Activated T-helper 1 cell treated with anti-CD3 and anti-CD28 coated beads, Interleukin-12 subunit alpha, Interleukin-12 subunit beta, Interleukin-2, Interleukin-4 antibody, amounts not matched to agents 30 ng/mL and 10 ng/mL and 1 ng/mL, durations not matched to agents 14 hours and 24 hours and 36 hours (primary cell): Measurements from ENCODE around the gene CEBPZOS. TPM values are rescaled to one million over a fixed set of nuclear protein-coding genes. Genes with fewer than 3 reads are reported as not detected.

Experiments used
- DNase-seq: peaks from one replicate; pipeline ENCODE4 v3.0.0; 2021; ENCODE audit warnings: low spot score
- H3K27ac Mint-ChIP-seq: one replicate; pipeline ENCODE4 v1.8.0; 2021; ENCODE audit warnings: mild to moderate bottlenecking, mixed read lengths
- H3K27me3 Mint-ChIP-seq: one replicate; pipeline ENCODE4 v1.8.0; 2022; ENCODE audit warnings: mild to moderate bottlenecking, moderate library complexity, mixed read lengths; ENCODE audit not compliant: insufficient read depth
- H3K36me3 Mint-ChIP-seq: one replicate; pipeline ENCODE4 v1.8.0; 2021; ENCODE audit warnings: low read depth, mixed read lengths
- H3K4me1 Mint-ChIP-seq: one replicate; pipeline ENCODE4 v1.8.0; 2021; ENCODE audit warnings: low read depth, mixed read lengths
- H3K4me3 Mint-ChIP-seq: one replicate; pipeline ENCODE4 v1.8.0; 2021; ENCODE audit warnings: mild to moderate bottlenecking, moderate library complexity, mixed read lengths
- H3K9me3 Mint-ChIP-seq: one replicate; pipeline ENCODE4 v1.8.0; 2021; ENCODE audit warnings: mixed read lengths
- intact Hi-C: fragments of 100-400 bp; cut with micrococcal nuclease; formaldehyde crosslinking; loops from one replicate; pipeline ENCODE4 v1.15.1; 2024
- total RNA-seq: library from RNA; stranded (reverse); gene quantifications from 2 replicates; pipeline ENCODE4 v1.2.3, GENCODE V29; 2022

CEBPZOS gene
- total RNA-seq, result 39.5 and 45.3 TPM in 2 replicates

DNA sequence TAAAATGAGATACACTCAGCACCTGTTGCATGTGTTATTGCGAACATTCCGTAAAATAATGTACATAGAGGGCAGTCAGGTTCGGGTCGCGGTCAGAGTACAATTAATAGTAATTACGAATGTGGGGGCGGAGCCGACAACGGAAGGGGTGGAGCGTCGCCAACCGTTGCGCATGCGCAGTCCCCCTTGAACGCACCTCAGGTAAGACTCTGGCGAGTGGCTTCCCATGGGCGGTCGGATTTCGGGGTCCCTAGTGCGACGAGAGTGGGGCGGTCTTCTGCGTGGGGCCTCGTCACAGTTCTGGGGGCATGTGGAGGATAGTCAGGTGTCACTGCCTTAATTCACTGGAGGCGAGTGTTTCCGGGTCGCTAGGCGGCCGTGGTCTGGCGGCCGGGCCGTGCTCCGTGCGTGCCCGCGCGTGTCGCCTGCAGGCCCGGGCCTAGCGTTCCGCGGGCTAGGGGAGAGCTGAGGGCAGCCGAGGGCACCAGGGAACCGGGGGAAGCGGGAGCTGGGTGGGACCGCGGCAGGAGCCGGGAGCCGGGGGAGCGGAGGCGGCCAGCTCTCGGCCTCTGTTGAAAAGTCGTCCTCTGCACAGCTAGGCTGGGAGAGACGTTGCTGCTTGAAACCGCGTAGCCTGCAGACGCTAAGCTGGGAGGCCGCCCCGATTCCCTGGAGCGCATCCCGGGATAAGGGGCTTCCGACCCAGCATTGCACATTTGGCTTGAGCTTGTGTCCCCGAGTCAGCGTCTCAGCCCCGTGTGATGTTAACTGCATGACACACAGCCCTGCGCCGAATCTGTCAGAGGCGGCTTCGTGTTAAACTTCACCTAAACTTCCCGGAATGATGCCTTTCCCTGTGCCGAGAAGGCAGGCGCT lies at the start of gene CEBPZOS:
Gene CEBPZOS, plus strand, starts transcription at position 177 of the 876 bp plus-strand sequence. CDS start 3,209 bp downstream, outside the sequence.
- H3K36me3 Mint-ChIP-seq, result peaks cover 29% of the 10 kb centered on the region
- H3K4me3 Mint-ChIP-seq, result peak within 1 kb of the TSS; percentile 99
- H3K4me1 Mint-ChIP-seq, result peaks cover 41% of the 10 kb centered on the region

DNA sequence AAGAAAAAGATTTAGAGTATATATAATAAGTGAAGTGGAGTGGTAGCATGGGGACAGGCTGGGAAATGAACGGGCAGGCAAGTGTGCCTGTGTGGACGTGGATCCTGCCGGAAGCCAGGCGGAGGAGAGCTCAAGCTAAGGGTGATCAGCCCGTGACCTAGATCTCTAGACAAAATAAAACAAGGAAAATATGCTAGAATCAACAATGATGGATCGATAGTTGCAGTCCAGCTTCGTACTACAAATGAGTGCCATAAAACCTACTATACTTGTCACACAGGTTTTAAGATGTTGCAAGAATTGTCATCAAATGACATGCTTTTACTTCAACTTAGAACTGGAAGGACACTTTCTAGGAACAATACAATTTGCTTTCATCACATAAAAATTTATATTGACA lies 48.0 kb upstream of the CEBPZOS start:
- peaks cover 48% of the 10 kb centered on the region for H3K36me3 Mint-ChIP-seq
- H3K27ac Mint-ChIP-seq, result no peak overlapping the region

More for the DNA sequence above, at the start of gene CEBPZOS:
- intact Hi-C loops, result loop anchor here (1.0 to 2.0 kb wide), 3 partner anchors 35 to 112 kb away; partner anchors contain the start of genes CEBPZ, EIF2AK2, GPATCH11 and HEATR5B
- H3K27me3 Mint-ChIP-seq, result no peaks in the 10 kb centered on the region
- peak; percentile 80 for DNase-seq
- peak within 1 kb of the TSS; percentile 100 for H3K27ac Mint-ChIP-seq
- no peaks in the 10 kb centered on the region for H3K9me3 Mint-ChIP-seq

DNA sequence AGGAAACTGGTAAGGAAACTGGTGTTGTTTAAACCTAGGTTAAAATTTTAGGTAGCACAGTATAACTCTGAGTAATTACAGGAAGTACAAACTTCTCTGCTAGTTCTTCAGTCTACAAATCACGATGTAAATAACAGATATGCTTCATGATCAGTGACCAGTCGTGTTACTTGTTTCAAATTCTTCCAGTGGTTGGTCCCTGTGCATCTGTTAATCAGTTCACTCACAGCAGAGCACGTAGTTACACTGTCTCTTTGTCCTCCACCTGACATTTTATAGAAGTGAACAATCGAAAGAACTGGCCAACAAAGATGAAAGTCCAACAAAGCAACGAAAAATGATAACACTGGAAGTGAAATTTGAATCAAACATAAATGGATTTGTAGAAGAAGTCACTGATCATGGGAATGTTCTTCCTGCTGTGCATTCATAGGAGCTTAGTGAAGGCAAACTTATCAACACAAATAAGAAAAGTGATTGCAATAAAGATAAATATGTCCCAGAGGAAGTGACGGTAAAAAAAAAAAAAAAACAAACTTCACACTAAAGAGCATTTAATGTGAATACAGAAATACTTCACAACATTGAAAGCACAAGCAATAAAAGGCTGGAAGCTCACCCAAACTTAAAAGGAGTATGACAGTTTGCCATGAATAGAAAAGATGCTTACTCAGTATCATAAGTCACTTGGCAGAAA lies 46.5 kb upstream of the CEBPZOS start:
- DNase-seq, result no peak
- peak overlapping the region; percentile 24 for H3K27ac Mint-ChIP-seq
- no peaks in the 10 kb centered on the region for H3K9me3 Mint-ChIP-seq
- H3K36me3 Mint-ChIP-seq, result peaks cover 56% of the 10 kb centered on the region
- intact Hi-C loops, result loop anchor here (1.0 kb wide), 1 partner anchor 8 kb away; no protein-coding TSS in a partner anchor
- H3K27me3 Mint-ChIP-seq, result no peaks in the 10 kb centered on the region
- peaks cover 44% of the 10 kb centered on the region for H3K4me1 Mint-ChIP-seq
- H3K4me3 Mint-ChIP-seq, result peak overlapping the region; percentile 3

More for the DNA sequence above, 48.0 kb upstream of the CEBPZOS start:
- Mint-ChIP-seq H3K9me3 (no peaks in the 10 kb centered on the region), H3K27me3 (no peaks in the 10 kb centered on the region), H3K4me1 (peaks cover 32% of the 10 kb centered on the region), H3K4me3 (no peak overlapping the region)
- DNase-seq, result no peak
- intact Hi-C loops, result no loop called here

DNA sequence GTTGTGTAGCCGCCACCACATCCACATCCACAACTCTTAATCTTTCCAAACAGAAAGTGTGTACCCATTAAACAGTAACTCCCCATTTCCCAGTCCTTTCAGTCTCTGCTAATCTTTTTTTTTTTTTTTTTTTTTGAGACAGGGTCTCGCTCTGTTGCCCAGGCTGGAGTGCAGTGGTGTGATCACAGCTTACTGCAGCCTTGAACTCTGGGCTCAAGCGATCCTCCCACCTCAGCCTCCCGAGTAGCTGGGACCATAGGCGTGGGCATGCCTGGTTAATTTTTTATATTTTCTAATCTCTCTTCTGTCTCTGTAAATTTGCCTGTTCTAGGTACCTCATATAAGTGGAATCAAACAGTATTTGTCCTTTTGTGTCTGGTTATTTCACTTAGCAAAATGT lies 43.1 kb upstream of the CEBPZOS start:
- H3K9me3 Mint-ChIP-seq, result no peaks in the 10 kb centered on the region
- peaks cover 44% of the 10 kb centered on the region for H3K36me3 Mint-ChIP-seq
- no peak overlapping the region for H3K4me3 Mint-ChIP-seq
- intact Hi-C loops, result no loop called here
- no peaks in the 10 kb centered on the region for H3K27me3 Mint-ChIP-seq
- H3K27ac Mint-ChIP-seq, result peak overlapping the region; percentile 50
- H3K4me1 Mint-ChIP-seq, result peaks cover 65% of the 10 kb centered on the region
- no peak for DNase-seq

DNA sequence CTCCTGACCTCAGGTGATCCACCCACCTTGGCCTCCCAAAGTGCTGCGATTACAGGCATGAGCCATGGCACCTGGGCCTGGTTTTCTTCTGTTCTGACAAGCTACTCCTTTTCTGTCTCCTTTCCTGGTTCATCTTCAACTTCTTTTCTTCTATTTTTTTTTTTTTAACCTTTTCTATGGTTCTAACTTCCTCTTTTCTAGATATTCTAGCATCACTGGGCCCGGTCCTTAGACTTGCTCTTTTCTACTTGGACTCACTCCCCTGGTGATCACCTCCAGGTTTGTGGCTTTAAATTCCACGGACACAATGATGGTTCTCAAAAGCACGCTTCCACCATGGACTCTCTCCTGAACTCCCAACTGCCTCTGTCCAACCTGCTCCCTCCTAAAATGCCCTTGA lies 41.5 kb upstream of the CEBPZOS start:
- Mint-ChIP-seq H3K4me1 (peaks cover 62% of the 10 kb centered on the region), H3K27ac (peak overlapping the region; percentile 81)

DNA sequence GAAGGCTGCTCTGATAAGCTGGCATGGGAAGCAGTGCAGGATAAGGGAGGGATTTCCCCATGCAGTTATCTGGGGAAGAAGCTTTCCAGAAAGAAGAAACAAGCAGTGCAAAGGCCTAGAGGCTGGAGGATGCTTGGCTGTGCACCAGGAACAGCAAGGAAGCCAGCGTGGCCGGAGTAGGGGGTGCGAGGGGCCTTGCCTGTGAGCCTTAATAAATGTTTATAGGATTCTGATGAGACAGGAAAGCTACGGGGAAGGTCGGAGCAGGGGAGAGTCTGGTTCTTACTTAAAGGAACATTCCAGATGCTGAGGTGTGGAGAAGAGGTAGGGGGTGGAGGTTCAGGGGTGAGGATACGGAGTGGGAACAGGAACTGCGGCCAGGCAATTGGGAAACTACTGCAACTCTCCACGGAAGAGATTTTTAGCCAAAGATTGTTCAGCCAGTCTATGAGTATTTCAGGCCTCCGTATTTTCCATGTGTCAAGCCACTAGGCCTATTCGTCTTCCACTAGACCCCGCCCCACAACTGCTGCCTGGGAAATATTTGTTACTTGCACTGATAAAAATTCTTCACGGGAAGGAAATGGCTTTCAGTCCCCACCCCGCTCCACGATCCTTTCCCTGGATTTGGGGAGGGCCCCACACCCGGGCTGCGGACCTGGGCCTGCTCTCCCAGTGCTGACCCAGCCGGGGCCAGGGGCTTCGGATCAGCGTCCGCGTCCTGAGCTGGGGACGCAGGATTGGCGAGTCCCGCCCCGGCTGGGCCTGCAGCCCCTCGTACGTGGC lies 40.0 kb upstream of the CEBPZOS start:
- peaks cover 28% of the 10 kb centered on the region for H3K36me3 Mint-ChIP-seq
- no peak for DNase-seq
- no peaks in the 10 kb centered on the region for H3K27me3 Mint-ChIP-seq
- H3K4me1 Mint-ChIP-seq, result peaks cover 50% of the 10 kb centered on the region
- H3K9me3 Mint-ChIP-seq, result no peaks in the 10 kb centered on the region
- peak overlapping the region; percentile 89 for H3K4me3 Mint-ChIP-seq
- peak overlapping the region; percentile 93 for H3K27ac Mint-ChIP-seq
- intact Hi-C loops, result loop anchor here (1.0 to 5.0 kb wide), 4 partner anchors 40 to 189 kb away; partner anchors contain the start of genes CEBPZOS, GPATCH11, HEATR5B and STRN

More for the DNA sequence above, 41.5 kb upstream of the CEBPZOS start:
- intact Hi-C loops, result loop anchor here (5.0 kb wide), 1 partner anchor 187 kb away; the partner anchor contains the start of gene STRN
- DNase-seq, result no peak
- Mint-ChIP-seq H3K9me3 (no peaks in the 10 kb centered on the region), H3K36me3 (peaks cover 34% of the 10 kb centered on the region), H3K4me3 (peak overlapping the region; percentile 89), H3K27me3 (no peaks in the 10 kb centered on the region)

DNA sequence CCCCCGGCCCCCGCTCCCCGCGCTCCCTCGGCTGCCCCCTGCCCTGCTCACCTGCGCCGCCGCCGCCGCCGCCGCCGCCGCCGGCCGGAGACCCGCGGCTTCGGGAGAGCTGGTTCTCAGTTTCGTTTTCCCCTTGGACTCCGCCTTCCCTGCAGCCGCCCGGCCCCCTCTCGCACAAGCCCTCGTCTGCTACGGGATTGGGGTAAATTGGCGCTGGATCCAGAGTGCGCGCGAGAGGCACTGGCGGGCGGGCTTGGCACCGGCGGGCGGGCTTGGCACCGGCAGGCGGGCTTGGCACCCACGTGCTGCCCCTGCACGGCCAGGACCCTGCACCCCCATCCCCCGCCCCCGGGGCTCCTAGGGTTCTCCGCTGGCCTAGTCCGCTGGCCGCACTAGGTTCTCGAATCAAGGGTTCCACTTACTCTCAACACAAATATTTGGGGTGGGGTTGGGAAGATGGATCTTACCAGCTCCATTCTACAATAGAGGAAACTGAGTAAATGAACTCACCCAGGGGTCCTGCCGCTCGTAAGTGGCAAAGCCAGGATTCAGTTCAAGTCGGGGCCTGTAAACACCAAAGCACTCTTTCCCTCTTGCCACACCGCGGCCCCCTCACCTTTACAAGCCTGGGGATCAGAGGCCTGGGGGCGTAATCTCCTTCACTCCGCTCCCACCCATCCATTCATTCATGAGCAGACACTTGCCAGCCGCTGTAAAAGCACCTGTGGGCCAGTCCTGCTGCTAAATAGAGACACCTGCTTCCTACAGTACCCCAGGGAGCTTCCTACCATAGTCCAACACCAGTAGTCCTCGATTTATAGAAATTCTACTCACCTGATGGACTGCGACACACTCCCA lies 39.2 kb upstream of the CEBPZOS start, which contains the start of gene EIF2AK2:
Gene EIF2AK2, minus strand, starts transcription at position 124 of the 858 bp plus-strand sequence. CDS start 9,174 bp downstream, outside the sequence.
- DNase-seq, result peak; percentile 84
- H3K27ac Mint-ChIP-seq, result peak within 1 kb of the TSS; percentile 93
- H3K4me1 Mint-ChIP-seq, result peaks cover 46% of the 10 kb centered on the region
- no peaks in the 10 kb centered on the region for H3K9me3 Mint-ChIP-seq
- peaks cover 23% of the 10 kb centered on the region for H3K36me3 Mint-ChIP-seq
- peak within 1 kb of the TSS; percentile 89 for H3K4me3 Mint-ChIP-seq
- no peaks in the 10 kb centered on the region for H3K27me3 Mint-ChIP-seq
- intact Hi-C loops, result loop anchor here (1.0 to 5.0 kb wide), 6 partner anchors 8 to 190 kb away; partner anchors contain the start of genes CEBPZ, CEBPZOS, GPATCH11 and HEATR5B

DNA sequence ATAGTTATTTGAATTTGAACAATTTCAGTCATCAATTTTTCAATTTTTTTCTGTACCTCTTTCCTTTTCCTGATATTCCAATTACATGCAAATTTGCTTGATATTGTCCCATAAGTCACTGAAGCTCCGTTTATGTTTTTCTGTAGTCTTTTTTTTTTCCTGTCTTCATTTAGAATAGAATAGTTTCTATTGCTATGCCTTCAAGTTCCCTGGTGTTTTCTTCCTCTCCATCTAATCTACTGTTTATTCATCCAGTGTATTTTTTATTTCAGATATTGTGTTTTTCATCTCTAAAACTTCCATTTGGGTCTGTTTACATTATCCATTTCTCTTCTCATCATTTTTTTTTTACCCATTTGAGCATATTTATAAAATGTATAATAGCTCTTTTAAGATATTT lies 31.5 kb upstream of the CEBPZOS start:
- Mint-ChIP-seq H3K4me3 (no peak overlapping the region), H3K4me1 (no peaks in the 10 kb centered on the region), H3K9me3 (peaks cover 15% of the 10 kb centered on the region), H3K27ac (no peak overlapping the region), H3K36me3 (peaks cover 4% of the 10 kb centered on the region), H3K27me3 (peaks cover 4% of the 10 kb centered on the region)
- intact Hi-C loops, result loop anchor here (5.0 kb wide), 1 partner anchor 113 kb away; no protein-coding TSS in a partner anchor
- DNase-seq, result no peak

DNA sequence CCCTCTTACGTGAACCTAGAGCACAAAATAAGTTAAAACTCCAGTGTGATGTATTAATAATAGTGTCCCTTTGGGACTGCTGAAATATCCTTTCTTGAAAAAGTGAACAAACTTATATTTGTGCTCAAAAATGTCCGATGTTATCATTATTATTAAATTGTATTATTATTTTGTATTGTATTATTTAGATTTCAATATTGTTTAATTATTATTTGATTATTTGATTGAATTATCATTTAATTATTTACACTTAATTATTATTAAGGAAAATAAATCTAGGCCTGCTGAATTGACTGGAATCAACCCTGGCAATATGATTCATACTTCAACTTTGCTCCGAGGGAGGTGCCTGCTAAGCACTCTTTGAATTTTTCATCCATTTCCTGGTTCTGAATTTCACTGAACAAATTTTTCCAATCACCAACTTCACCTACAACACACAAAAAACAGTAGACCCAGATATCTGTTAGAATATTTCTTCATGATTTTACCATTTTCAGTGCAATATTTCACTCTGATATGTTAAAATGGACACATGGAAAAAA lies 28.6 kb upstream of the CEBPZOS start:
- H3K4me3 Mint-ChIP-seq, result no peak overlapping the region
- H3K27ac Mint-ChIP-seq, result no peak overlapping the region
- no peaks in the 10 kb centered on the region for H3K4me1 Mint-ChIP-seq
- intact Hi-C loops, result loop anchor here (1.0 to 5.0 kb wide), 6 partner anchors 64 to 725 kb away; partner anchors contain the start of genes CEBPZ and NDUFAF7
- no peak for DNase-seq
- H3K27me3 Mint-ChIP-seq, result peaks cover 4% of the 10 kb centered on the region
- H3K36me3 Mint-ChIP-seq, result peaks cover 4% of the 10 kb centered on the region
- peaks cover 15% of the 10 kb centered on the region for H3K9me3 Mint-ChIP-seq

DNA sequence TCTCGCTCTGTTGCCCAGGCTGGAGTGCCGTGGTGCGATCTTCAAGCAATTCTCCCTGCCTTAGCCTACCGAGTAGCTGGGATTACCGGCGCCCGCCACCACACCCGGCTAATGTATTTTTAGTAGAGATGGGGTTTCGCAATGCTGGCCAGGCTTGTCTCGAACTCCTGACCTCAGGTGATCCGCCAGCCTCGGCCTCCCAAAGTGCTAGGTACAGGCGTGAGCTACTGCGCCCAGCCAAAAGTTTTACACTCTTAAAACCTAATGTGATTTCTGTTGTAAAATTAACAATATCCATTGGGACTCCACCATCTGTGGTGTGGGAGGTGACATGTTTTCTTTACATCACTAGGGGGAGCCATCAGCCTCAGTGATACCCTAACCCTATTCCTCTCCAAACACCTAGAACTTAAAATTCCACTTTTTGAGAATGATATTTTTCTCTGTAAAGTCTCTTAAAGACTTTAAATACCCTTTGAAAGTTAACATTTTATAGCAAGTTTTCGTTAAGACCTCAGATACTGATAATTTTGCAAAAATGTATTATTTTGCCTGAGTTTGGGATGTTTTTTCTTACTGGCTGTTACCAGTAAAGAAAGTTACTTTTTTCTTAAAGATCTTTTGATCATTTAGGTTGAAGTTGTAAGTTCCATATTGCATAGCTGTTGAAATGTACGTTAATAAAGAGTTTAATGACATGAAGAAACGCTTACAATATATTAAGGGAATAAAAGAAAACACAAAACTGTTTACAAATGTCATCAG lies 27.9 kb upstream of the CEBPZOS start:
- H3K9me3 Mint-ChIP-seq, result peaks cover 15% of the 10 kb centered on the region
- peaks cover 4% of the 10 kb centered on the region for H3K27me3 Mint-ChIP-seq
- no peak overlapping the region for H3K27ac Mint-ChIP-seq
- no peaks in the 10 kb centered on the region for H3K4me1 Mint-ChIP-seq
- H3K36me3 Mint-ChIP-seq, result peaks cover 4% of the 10 kb centered on the region
- no peak overlapping the region for H3K4me3 Mint-ChIP-seq
- intact Hi-C loops, result loop anchor here (1.0 to 5.0 kb wide), 6 partner anchors 63 to 724 kb away; partner anchors contain the start of genes CEBPZ and NDUFAF7
- DNase-seq, result no peak

DNA sequence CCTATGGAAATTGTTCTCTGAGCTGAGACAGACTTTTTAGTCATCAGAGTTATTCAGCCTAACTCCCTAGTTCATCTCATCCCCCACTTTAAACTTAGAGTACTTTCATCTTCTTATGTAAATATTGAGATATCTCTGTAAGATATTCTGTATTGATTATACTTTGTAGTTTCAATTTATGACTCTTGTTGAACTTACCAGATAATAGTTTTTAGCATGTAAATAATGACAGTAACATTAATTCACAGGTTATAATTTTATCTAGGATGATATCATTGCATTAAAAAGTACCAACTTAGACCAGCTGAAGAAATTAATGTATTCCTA lies 24.7 kb upstream of the CEBPZOS start:
- DNase-seq, result no peak
- intact Hi-C loops, result no loop called here
- no peak overlapping the region for H3K27ac Mint-ChIP-seq
- no peaks in the 10 kb centered on the region for H3K4me1 Mint-ChIP-seq
- peaks cover 3% of the 10 kb centered on the region for H3K27me3 Mint-ChIP-seq
- H3K9me3 Mint-ChIP-seq, result no peaks in the 10 kb centered on the region
- H3K36me3 Mint-ChIP-seq, result no peaks in the 10 kb centered on the region
- H3K4me3 Mint-ChIP-seq, result no peak overlapping the region
